BLaER1 (cell line): ENCODE results near the gene KNSTRN.

Experiments used
- H3K27ac ChIP-seq: shearing (Covaris generic); formaldehyde crosslinking; 2 replicates; pipeline ENCODE4 v1.8.1; 2022
- H3K27me3 ChIP-seq: shearing (Covaris generic); formaldehyde crosslinking; 2 replicates; pipeline ENCODE4 v1.8.1; 2022
- H3K36me3 ChIP-seq: shearing (Covaris generic); formaldehyde crosslinking; 2 replicates; pipeline ENCODE4 v1.8.1; 2022
- H3K4me1 ChIP-seq: shearing (Covaris generic); formaldehyde crosslinking; 2 replicates; pipeline ENCODE4 v1.8.1; 2022
- H3K4me2 ChIP-seq: shearing (Covaris generic); formaldehyde crosslinking; 2 replicates; pipeline ENCODE4 v1.8.1; 2022
- H3K4me3 ChIP-seq: shearing (Covaris generic); formaldehyde crosslinking; 2 replicates; pipeline ENCODE4 v1.8.1; 2022
- H3K9ac ChIP-seq: shearing (Covaris generic); formaldehyde crosslinking; 2 replicates; pipeline ENCODE4 v1.8.1; 2022
- H3K9me3 ChIP-seq: shearing (Covaris generic); formaldehyde crosslinking; 2 replicates; pipeline ENCODE4 v1.8.1; 2022
- H4K20me1 ChIP-seq: shearing (Covaris generic); formaldehyde crosslinking; 2 replicates; pipeline ENCODE4 v1.8.1; 2022
- Cebpa-rat ChIP-seq: shearing (Covaris generic); IDR thresholded peaks from 2 replicates; pipeline ENCODE4 v1.8.1; 2022

KNSTRN gene

DNA sequence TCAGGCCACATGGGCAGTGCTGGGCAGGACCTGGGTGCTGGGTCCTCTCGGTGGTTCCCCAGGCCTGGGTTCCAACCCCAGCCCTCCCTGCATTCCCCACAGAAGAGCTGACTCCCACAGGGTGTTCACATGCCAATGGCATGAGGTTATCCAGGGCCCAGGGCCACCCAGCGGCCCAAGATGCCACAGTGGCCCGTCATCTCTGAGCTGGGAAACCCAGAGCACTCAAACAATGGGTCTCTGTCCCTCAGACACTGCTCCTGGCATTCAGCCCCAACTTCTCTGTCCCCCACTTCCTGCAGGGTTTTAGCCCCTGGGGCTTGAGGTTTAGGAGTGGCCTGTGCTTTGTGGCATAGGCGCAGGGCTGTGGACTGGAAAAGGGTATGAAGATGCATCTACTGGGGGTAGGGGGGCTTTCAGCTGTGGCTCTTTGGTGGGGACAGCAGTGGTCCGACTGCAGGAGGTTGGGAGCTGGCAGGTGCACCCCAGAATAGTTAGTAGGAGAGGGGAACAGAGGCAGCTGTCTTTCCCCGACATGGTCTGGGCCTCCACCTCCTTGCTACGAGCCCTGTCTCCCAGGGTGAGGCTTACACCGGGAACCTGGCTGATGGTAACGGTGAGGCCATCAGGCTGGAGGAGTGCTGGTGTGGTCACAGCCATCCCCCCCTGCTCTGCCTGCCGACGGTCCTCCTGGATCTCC is 43.5 kb upstream of the KNSTRN start:
- Histone ChIP-seq H3K4me3 (no peak overlapping the region), H3K36me3 (no peaks in the 10 kb centered on the region), H3K27me3 (no peaks in the 10 kb centered on the region), H3K9me3 (no peaks in the 10 kb centered on the region), H3K9ac (peak overlapping the region; percentile 70; the same call in 1 of the 2 replicates), H3K4me2 (peak overlapping the region; percentile 97), H3K27ac (peak overlapping the region; percentile 68), H4K20me1 (no peaks in the 10 kb centered on the region), H3K4me1 (peaks cover 85% of the 10 kb centered on the region)
- TF ChIP-seq Cebpa-rat = no peak

- Histone ChIP-seq H4K20me1 (no peaks in the 10 kb centered on the region), H3K9ac (peak overlapping the region; percentile 70), H3K36me3 (no peaks in the 10 kb centered on the region), H3K9me3 (no peaks in the 10 kb centered on the region), H3K4me1 (peaks cover 85% of the 10 kb centered on the region), H3K27me3 (no peaks in the 10 kb centered on the region), H3K4me3 (peak overlapping the region; percentile 40; the same call in 1 of the 2 replicates), H3K27ac (peak overlapping the region; percentile 68), H3K4me2 (peak overlapping the region; percentile 97)
- no peak for TF ChIP-seq Cebpa-rat
Observed at GRCh38 chr15:40339621-40339945, 42.9 kb upstream of the KNSTRN start.

- no peaks in the 10 kb centered on the region for H4K20me1 ChIP-seq
- no peak for TF ChIP-seq Cebpa-rat
- H3K4me2 ChIP-seq = peak overlapping the region; percentile 97
- no peaks in the 10 kb centered on the region for H3K9me3 ChIP-seq
- no peaks in the 10 kb centered on the region for H3K36me3 ChIP-seq
- peak overlapping the region; percentile 70 for H3K9ac ChIP-seq
- H3K27me3 ChIP-seq = no peaks in the 10 kb centered on the region
- peak overlapping the region; percentile 40 for H3K4me3 ChIP-seq
- peaks cover 85% of the 10 kb centered on the region for H3K4me1 ChIP-seq
- peak overlapping the region; percentile 68 for H3K27ac ChIP-seq
Observed at GRCh38 chr15:40340038-40340739, 42.3 kb upstream of the KNSTRN start.

- peaks cover 81% of the 10 kb centered on the region for H3K4me1 ChIP-seq
- peak within 1 kb of the TSS; percentile 68 for H3K27ac ChIP-seq
- H3K9ac ChIP-seq = peak within 1 kb of the TSS; percentile 70
- no peaks in the 10 kb centered on the region for H3K27me3 ChIP-seq
- H3K9me3 ChIP-seq = no peaks in the 10 kb centered on the region
- no peaks in the 10 kb centered on the region for H4K20me1 ChIP-seq
- peak within 1 kb of the TSS; percentile 97 for H3K4me2 ChIP-seq
- TF ChIP-seq Cebpa-rat = no peak
- H3K4me3 ChIP-seq = peak within 1 kb of the TSS; percentile 40
- no peaks in the 10 kb centered on the region for H3K36me3 ChIP-seq
Observed at GRCh38 chr15:40340740-40341400, 41.7 kb upstream of the KNSTRN start, which contains the start of gene CCDC9B. CCDC9B (minus strand) TSS chr15:40340939; CDS start chr15:40340819, 120 bp downstream.

GRCh38 chr15:40342416-40343320 is 39.9 kb upstream of the KNSTRN start:
- H3K36me3 ChIP-seq = no peaks in the 10 kb centered on the region
- no peaks in the 10 kb centered on the region for H4K20me1 ChIP-seq
- H3K9me3 ChIP-seq = no peaks in the 10 kb centered on the region
- H3K27me3 ChIP-seq = no peaks in the 10 kb centered on the region
- no peak for TF ChIP-seq Cebpa-rat
- H3K9ac ChIP-seq = 0 out of 2 replicates have a peak overlapping the region, but pooled peaks have one; percentile 2
- peak overlapping the region; percentile 56 for H3K4me2 ChIP-seq
- 0 out of 2 replicates have a peak overlapping the region, but pooled peaks have one; percentile 5 for H3K27ac ChIP-seq
- peaks cover 63% of the 10 kb centered on the region for H3K4me1 ChIP-seq
- H3K4me3 ChIP-seq = no peak overlapping the region

DNA sequence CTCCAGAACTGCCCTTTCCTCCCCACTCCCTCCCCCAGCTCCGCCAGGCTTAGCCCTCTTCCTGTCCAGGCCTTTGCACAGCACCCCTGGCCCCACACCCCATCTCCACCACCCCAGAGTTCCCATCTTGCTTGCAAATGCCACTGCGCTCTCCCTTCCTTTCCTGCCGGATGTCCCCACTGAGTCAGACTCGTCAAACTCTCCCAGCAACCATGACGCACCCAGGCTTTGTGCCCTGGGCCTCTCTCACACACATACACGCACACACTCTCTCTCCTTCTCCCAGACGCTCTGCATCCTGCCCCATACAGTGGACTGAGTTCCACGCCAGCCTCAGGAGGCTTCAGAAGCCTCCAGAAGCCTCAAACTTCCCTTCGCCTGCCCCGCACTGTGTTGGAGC is 39.0 kb upstream of the KNSTRN start:
- Histone ChIP-seq H3K27ac (0 out of 2 replicates have a peak overlapping the region, but pooled peaks have one; percentile 5), H3K4me3 (no peak overlapping the region), H3K4me1 (peaks cover 58% of the 10 kb centered on the region)

GRCh38 chr15:40344217-40344616 is 38.3 kb upstream of the KNSTRN start:
- H3K36me3 ChIP-seq = no peaks in the 10 kb centered on the region
- no peak overlapping the region for H3K4me3 ChIP-seq
- TF ChIP-seq Cebpa-rat = no peak
- no peak overlapping the region for H3K9ac ChIP-seq
- no peaks in the 10 kb centered on the region for H3K9me3 ChIP-seq
- H3K27ac ChIP-seq = no peak overlapping the region
- no peaks in the 10 kb centered on the region for H3K27me3 ChIP-seq
- H4K20me1 ChIP-seq = no peaks in the 10 kb centered on the region
- peak overlapping the region; percentile 56 for H3K4me2 ChIP-seq
- peaks cover 58% of the 10 kb centered on the region for H3K4me1 ChIP-seq

More for the DNA sequence above, 39.0 kb upstream of the KNSTRN start:
- no peaks in the 10 kb centered on the region for H4K20me1 ChIP-seq
- no peaks in the 10 kb centered on the region for H3K36me3 ChIP-seq
- no peaks in the 10 kb centered on the region for H3K9me3 ChIP-seq
- no peaks in the 10 kb centered on the region for H3K27me3 ChIP-seq
- 0 out of 2 replicates have a peak overlapping the region, but pooled peaks have one; percentile 2 for H3K9ac ChIP-seq
- H3K4me2 ChIP-seq = peak overlapping the region; percentile 56
- TF ChIP-seq Cebpa-rat = no peak

- H3K27me3 ChIP-seq = no peaks in the 10 kb centered on the region
- no peak overlapping the region for H3K27ac ChIP-seq
- H3K4me3 ChIP-seq = no peak overlapping the region
- H3K36me3 ChIP-seq = no peaks in the 10 kb centered on the region
- H3K9me3 ChIP-seq = no peaks in the 10 kb centered on the region
- peaks cover 58% of the 10 kb centered on the region for H3K4me1 ChIP-seq
- TF ChIP-seq Cebpa-rat = no peak
- no peaks in the 10 kb centered on the region for H4K20me1 ChIP-seq
- no peak overlapping the region for H3K9ac ChIP-seq
- H3K4me2 ChIP-seq = peak overlapping the region; percentile 56
Observed at GRCh38 chr15:40344631-40345120, 37.8 kb upstream of the KNSTRN start.
